PFSK-1 (cell line): Measurements from ENCODE around the gene KIAA1210.

Experiments
- POLR2AphosphoS5 ChIP-seq: IDR thresholded peaks from 2 replicates; pipeline ENCODE4 v1.6.1; 2012; ENCODE audit warnings: low read depth, mild to moderate bottlenecking, control low read depth, low read length, moderate library complexity
- SIN3A ChIP-seq: IDR thresholded peaks from 2 replicates; pipeline ENCODE4 v1.6.1; 2012; ENCODE audit warnings: mild to moderate bottlenecking, low read length, moderate library complexity, borderline replicate concordance; ENCODE audit not compliant: insufficient read depth
- TAF1 ChIP-seq: IDR thresholded peaks from 2 replicates; pipeline ENCODE4 v1.6.1; 2012; ENCODE audit warnings: low read length, control low read depth, borderline replicate concordance; ENCODE audit not compliant: insufficient read depth
- TF ChIP-seq, protein P1 (sequence below), 2 experiments: IDR thresholded peaks; 2 replicates each; pipeline versions ENCODE4 v1.6.1 to v1.8.0; 2011 to 2012; ENCODE audit warnings: low read depth in 2 of 2, low read length in 2 of 2, control low read depth in 1 of 2, inconsistent platforms in 1 of 2, mild to moderate bottlenecking in 1 of 2, moderate library complexity in 1 of 2; ENCODE audit not compliant: insufficient read depth in 1 of 2

DNA sequence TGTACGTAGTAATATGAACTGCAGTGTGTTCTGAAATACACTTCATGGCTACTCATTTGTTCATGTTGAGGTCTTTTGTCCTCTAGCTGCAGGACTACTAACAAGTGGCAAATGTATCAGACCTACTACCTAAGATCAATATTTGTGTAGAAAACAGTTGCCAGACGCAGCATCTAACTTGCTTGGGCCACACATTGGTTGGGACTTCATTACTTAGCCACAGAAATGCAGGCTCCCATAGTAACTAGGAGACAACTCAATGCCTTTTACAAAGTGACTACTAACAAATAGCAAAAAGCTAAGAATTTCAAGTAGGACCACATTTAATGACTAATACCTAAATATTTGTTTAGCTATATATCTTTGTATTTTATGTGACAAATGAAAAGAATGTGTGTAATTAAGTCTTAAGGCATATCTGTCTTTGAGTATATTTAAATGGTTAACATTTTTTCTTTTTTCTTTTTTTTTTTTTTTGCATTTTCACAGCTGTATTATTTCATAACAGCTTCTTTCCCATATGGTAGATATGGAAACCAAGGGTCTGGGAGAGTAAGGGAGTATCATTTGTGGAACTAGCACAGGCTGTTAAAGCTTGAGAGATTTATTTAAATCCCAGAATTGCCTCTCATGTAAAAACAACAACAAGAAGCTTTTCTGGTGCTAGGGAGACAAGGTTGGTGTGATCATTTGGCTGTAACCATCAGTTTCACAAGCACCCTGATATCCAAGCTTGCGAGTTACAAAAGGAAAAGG lies 52.2 kb downstream of the KIAA1210 start:
- TF ChIP-seq, protein P1, sequence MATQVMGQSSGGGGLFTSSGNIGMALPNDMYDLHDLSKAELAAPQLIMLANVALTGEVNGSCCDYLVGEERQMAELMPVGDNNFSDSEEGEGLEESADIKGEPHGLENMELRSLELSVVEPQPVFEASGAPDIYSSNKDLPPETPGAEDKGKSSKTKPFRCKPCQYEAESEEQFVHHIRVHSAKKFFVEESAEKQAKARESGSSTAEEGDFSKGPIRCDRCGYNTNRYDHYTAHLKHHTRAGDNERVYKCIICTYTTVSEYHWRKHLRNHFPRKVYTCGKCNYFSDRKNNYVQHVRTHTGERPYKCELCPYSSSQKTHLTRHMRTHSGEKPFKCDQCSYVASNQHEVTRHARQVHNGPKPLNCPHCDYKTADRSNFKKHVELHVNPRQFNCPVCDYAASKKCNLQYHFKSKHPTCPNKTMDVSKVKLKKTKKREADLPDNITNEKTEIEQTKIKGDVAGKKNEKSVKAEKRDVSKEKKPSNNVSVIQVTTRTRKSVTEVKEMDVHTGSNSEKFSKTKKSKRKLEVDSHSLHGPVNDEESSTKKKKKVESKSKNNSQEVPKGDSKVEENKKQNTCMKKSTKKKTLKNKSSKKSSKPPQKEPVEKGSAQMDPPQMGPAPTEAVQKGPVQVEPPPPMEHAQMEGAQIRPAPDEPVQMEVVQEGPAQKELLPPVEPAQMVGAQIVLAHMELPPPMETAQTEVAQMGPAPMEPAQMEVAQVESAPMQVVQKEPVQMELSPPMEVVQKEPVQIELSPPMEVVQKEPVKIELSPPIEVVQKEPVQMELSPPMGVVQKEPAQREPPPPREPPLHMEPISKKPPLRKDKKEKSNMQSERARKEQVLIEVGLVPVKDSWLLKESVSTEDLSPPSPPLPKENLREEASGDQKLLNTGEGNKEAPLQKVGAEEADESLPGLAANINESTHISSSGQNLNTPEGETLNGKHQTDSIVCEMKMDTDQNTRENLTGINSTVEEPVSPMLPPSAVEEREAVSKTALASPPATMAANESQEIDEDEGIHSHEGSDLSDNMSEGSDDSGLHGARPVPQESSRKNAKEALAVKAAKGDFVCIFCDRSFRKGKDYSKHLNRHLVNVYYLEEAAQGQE (IDR thresholded peaks at IDR 0.05; ENCODE audit: insufficient read depth in 1 of 2, low read depth in 2 of 2, low read length in 2 of 2) = no peak
- TF ChIP-seq POLR2AphosphoS5 = no peak
- TF ChIP-seq SIN3A = no peak
- TF ChIP-seq TAF1 = no peak
